ENCODE data around the gene NACC1.
"Not testable (repeated sequence)": the region's sequence is repeated elsewhere in the genome, so short reads cannot be mapped to it uniquely, and the experiment has no call there.

NACC1 gene

GRCh38 chr19:13146763-13147563, 28.9 kb downstream of the NACC1 start:
- TF ChIP-seq Cebpa-rat (IDR thresholded peaks at IDR 0.05), result peak in 5 of 11 experiments; percentile 18 to 50 (median 39); a peak in 3 of 22 replicates
- peak overlapping the region in 6 of 11 experiments; percentile 25 to 58 (median 48); a peak in 10 of 22 replicates for H3K27ac ChIP-seq
- H3K9ac ChIP-seq, result no peak overlapping the region

GRCh38 chr19:13149173-13149627, 31.1 kb downstream of the NACC1 start:
- Histone ChIP-seq H3K9ac (peak overlapping the region; percentile 89 to 100 (median 98)), H3K27ac (peak overlapping the region in 10 of 11 experiments; percentile 94 to 99 (median 96); a peak in 20 of 22 replicates), H3K36me3 (peaks cover 17 to 33% (median 22%) of the 10 kb centered on the region in 11 experiments), H4K20me1 (peaks cover 13 to 25% (median 13%) of the 10 kb centered on the region in 11 experiments), H3K4me3 (peak overlapping the region; percentile 79 to 100 (median 96)), H3K4me1 (peaks cover 29 to 54% (median 35%) of the 10 kb centered on the region in 10 experiments), H3K4me2 (peak overlapping the region; percentile 79 to 99 (median 98))
- not testable (repeated sequence) for H3K27me3 ChIP-seq; H3K9me3 ChIP-seq (replicated peaks in 1 of 11)
- TF ChIP-seq Cebpa-rat (IDR thresholded peaks at IDR 0.05), result peak in 3 of 11 experiments; percentile 34 to 64 (median 44); a peak in 4 of 22 replicates

More at GRCh38 chr19:13146763-13147563, 28.9 kb downstream of the NACC1 start:
- Histone ChIP-seq H4K20me1 (peaks cover 0 to 20% (median 0%) of the 10 kb centered on the region in 11 experiments; a peak in 5 of 22 replicates), H3K27me3 (no peaks in the 10 kb centered on the region), H3K4me2 (peak overlapping the region; percentile 40 to 99 (median 97); a peak in 20 of 22 replicates), H3K9me3 (replicated peaks in 1 of 11) (no peaks in the 10 kb centered on the region), H3K36me3 (peaks cover 18 to 38% (median 29%) of the 10 kb centered on the region in 11 experiments), H3K4me1 (peaks cover 31 to 76% (median 56%) of the 10 kb centered on the region in 10 experiments), H3K4me3 (peak overlapping the region in 1 of 10 experiments; percentile 24; a peak in 1 of 20 replicates)

- H4K20me1 ChIP-seq, result peaks cover 18 to 26% (median 18%) of the 10 kb centered on the region in 11 experiments
- H3K9me3 ChIP-seq (replicated peaks in 1 of 11), result peaks cover 0 to 7% (median 0%) of the 10 kb centered on the region in 11 experiments; a peak in 5 of 22 replicates
- H3K9ac ChIP-seq, result peak overlapping the region; percentile 89 to 100 (median 98)
- H3K4me3 ChIP-seq, result peak overlapping the region; percentile 79 to 100 (median 96)
- H3K4me1 ChIP-seq, result peaks cover 29 to 49% (median 33%) of the 10 kb centered on the region in 10 experiments
- H3K27me3 ChIP-seq, result no peaks in the 10 kb centered on the region
- H3K36me3 ChIP-seq, result peaks cover 15 to 31% (median 21%) of the 10 kb centered on the region in 11 experiments
- peak overlapping the region; percentile 94 to 99 (median 97) for H3K27ac ChIP-seq
- peak overlapping the region; percentile 79 to 99 (median 98) for H3K4me2 ChIP-seq
- TF ChIP-seq Cebpa-rat (IDR thresholded peaks at IDR 0.05), result no peak
Observed at GRCh38 chr19:13149628-13150186, 31.6 kb downstream of the NACC1 start.

- H4K20me1 ChIP-seq, result peaks cover 23 to 33% (median 25%) of the 10 kb centered on the region in 11 experiments
- H3K9me3 ChIP-seq (replicated peaks in 1 of 11), result peaks cover 0 to 7% (median 0%) of the 10 kb centered on the region in 11 experiments; a peak in 5 of 22 replicates
- H3K4me3 ChIP-seq, result peak within 1 kb of the TSS; percentile 79 to 100 (median 96)
- H3K36me3 ChIP-seq, result peaks cover 8 to 27% (median 15%) of the 10 kb centered on the region in 11 experiments
- no peaks in the 10 kb centered on the region for H3K27me3 ChIP-seq
- peak within 1 kb of the TSS; percentile 89 to 100 (median 98) for H3K9ac ChIP-seq
- no peak for TF ChIP-seq Cebpa-rat (IDR thresholded peaks at IDR 0.05)
- peak within 1 kb of the TSS; percentile 94 to 99 (median 97) for H3K27ac ChIP-seq
- peak within 1 kb of the TSS; percentile 79 to 99 (median 98) for H3K4me2 ChIP-seq
- H3K4me1 ChIP-seq, result peaks cover 29 to 46% (median 34%) of the 10 kb centered on the region in 10 experiments
Observed at GRCh38 chr19:13150187-13150930, 32.3 kb downstream of the NACC1 start, which contains the start of the genes IER2 and STX10. Gene IER2 (plus strand): TSS chr19:13150411. CDS start chr19:13153187, 2,776 bp downstream. Gene STX10 (minus strand): TSS chr19:13150375. CDS start chr19:13150173, 202 bp downstream.

- no peak for TF ChIP-seq Cebpa-rat (IDR thresholded peaks at IDR 0.05)
- Histone ChIP-seq H3K4me1 (peaks cover 31 to 47% (median 38%) of the 10 kb centered on the region in 10 experiments), H3K9me3 (replicated peaks in 1 of 11) (peaks cover 0 to 7% (median 0%) of the 10 kb centered on the region in 11 experiments; a peak in 5 of 22 replicates), H3K4me2 (peak overlapping the region; percentile 70 to 99 (median 95)), H3K27ac (peak overlapping the region; percentile 94 to 99 (median 97)), H3K4me3 (peak overlapping the region; percentile 79 to 100 (median 96)), H4K20me1 (peaks cover 23 to 33% (median 26%) of the 10 kb centered on the region in 11 experiments), H3K36me3 (peaks cover 7 to 24% (median 14%) of the 10 kb centered on the region in 11 experiments; a peak in 21 of 22 replicates), H3K27me3 (no peaks in the 10 kb centered on the region), H3K9ac (peak overlapping the region; percentile 89 to 100 (median 98))
Observed at GRCh38 chr19:13150931-13151604, 33.0 kb downstream of the NACC1 start.

- peak overlapping the region; percentile 94 to 100 (median 98) for H3K9ac ChIP-seq
- TF ChIP-seq Cebpa-rat (IDR thresholded peaks at IDR 0.05), result no peak
- H3K27me3 ChIP-seq, result no peaks in the 10 kb centered on the region
- H3K4me2 ChIP-seq, result peak overlapping the region; percentile 88 to 99 (median 96)
- peaks cover 0 to 7% (median 0%) of the 10 kb centered on the region in 11 experiments; a peak in 5 of 22 replicates for H3K9me3 ChIP-seq (replicated peaks in 1 of 11)
- peaks cover 7 to 20% (median 13%) of the 10 kb centered on the region in 11 experiments; a peak in 21 of 22 replicates for H3K36me3 ChIP-seq
- peak overlapping the region; percentile 94 to 99 (median 97) for H3K27ac ChIP-seq
- peaks cover 37 to 47% (median 41%) of the 10 kb centered on the region in 10 experiments for H3K4me1 ChIP-seq
- H4K20me1 ChIP-seq, result peaks cover 23 to 39% (median 26%) of the 10 kb centered on the region in 11 experiments
- peak overlapping the region; percentile 94 to 100 (median 99) for H3K4me3 ChIP-seq
Observed at GRCh38 chr19:13151605-13152355, 33.7 kb downstream of the NACC1 start.

All from BLaER1 treated with 17β-estradiol and CSF1 and Interleukin-3, amounts not matched to agents 10 nM and 100 nM (cell line).